Measurements from ENCODE around the gene UGT1A6. TPM values are rescaled to one million over a fixed set of nuclear protein-coding genes. Genes with fewer than 3 reads are reported as not detected.

The UGT1A6 gene
- total RNA-seq, 1 donor from 2014 or later = 1.9 TPM

DNA sequence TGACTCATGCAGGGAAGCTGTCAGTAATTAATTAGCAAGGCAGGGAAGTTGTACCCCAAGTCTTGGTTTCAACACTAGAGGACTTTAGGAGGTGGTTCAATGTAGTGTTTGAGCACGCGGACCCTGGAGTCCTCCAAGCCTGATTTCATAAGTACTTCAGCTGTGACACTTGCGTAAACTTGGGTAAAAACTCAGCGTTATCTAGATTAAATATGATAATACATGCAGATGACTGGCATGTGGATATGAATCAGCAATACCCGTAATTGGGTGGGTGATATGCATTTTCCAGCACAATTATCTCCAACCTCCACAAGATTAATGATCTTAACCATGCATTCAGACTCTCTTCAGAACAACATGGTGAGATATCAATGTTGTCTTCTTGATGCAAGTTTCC, 5.8 kb upstream of the UGT1A6 start:
- Mint-ChIP-seq H3K36me3 (no peaks in the 10 kb centered on the region), H3K4me3 (no peak overlapping the region), H3K27me3 (peaks cover 8% of the 10 kb centered on the region), H3K4me1 (ENCODE audit: unreplicated experiment) (no peaks in the 10 kb centered on the region), H3K27ac (no peak overlapping the region), H3K9me3 (no peaks in the 10 kb centered on the region)
- TF ChIP-seq, protein P1, sequence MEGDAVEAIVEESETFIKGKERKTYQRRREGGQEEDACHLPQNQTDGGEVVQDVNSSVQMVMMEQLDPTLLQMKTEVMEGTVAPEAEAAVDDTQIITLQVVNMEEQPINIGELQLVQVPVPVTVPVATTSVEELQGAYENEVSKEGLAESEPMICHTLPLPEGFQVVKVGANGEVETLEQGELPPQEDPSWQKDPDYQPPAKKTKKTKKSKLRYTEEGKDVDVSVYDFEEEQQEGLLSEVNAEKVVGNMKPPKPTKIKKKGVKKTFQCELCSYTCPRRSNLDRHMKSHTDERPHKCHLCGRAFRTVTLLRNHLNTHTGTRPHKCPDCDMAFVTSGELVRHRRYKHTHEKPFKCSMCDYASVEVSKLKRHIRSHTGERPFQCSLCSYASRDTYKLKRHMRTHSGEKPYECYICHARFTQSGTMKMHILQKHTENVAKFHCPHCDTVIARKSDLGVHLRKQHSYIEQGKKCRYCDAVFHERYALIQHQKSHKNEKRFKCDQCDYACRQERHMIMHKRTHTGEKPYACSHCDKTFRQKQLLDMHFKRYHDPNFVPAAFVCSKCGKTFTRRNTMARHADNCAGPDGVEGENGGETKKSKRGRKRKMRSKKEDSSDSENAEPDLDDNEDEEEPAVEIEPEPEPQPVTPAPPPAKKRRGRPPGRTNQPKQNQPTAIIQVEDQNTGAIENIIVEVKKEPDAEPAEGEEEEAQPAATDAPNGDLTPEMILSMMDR (conservative IDR thresholded peaks at IDR 0.05) = no peak
- no peak for DNase-seq (ENCODE audit: extremely low spot score, unreplicated experiment)

DNA sequence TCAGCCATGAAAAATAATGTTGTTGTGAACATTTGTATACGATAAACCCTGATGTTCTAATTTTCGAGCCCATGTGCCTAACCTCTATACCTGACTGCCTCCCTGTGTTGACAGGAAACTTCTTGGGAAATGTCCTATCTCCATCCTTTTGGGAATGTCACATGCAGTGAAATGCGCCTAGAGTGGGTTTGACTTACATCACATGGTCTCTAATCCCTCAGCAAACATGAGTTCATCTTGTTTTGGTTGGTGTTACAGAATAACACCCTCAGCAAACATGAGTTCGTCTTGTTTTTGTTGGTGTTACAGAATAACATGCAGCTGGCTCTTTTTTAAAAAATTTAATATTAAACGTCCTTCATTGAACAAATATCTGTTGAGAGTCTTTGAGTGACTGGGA, 4.3 kb upstream of the UGT1A6 start:
- Mint-ChIP-seq H3K27me3 (peaks cover 7% of the 10 kb centered on the region), H3K4me3 (no peak overlapping the region), H3K9me3 (no peaks in the 10 kb centered on the region), H3K36me3 (no peaks in the 10 kb centered on the region), H3K4me1 (ENCODE audit: unreplicated experiment) (no peaks in the 10 kb centered on the region), H3K27ac (no peak overlapping the region)
- TF ChIP-seq, protein P1 (conservative IDR thresholded peaks at IDR 0.05) = no peak
- DNase-seq (ENCODE audit: extremely low spot score, unreplicated experiment) = no peak

DNA sequence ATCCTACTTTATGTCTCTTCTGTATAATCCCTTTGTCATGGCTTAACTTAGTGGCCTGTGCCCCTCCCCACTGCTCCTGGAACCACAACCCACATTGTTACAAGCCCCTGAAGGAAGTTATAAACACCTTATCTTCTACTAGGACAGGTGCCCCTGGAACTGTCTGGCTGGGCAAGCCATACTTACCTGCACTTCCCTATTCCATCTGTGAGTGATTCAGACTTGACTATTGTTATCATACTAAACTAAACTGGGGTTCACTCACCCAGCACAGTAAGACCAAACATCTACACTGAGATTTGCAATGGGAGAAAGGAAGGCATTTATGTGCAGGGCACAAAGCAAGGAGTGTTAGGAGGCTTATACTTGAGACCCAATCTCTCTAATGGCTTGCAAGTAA, 3.7 kb upstream of the UGT1A6 start:
- Mint-ChIP-seq H3K27me3 (peaks cover 7% of the 10 kb centered on the region), H3K36me3 (no peaks in the 10 kb centered on the region), H3K4me3 (no peak overlapping the region), H3K9me3 (no peaks in the 10 kb centered on the region), H3K27ac (no peak overlapping the region), H3K4me1 (ENCODE audit: unreplicated experiment) (no peaks in the 10 kb centered on the region)
- no peak for DNase-seq (ENCODE audit: extremely low spot score, unreplicated experiment)
- TF ChIP-seq, protein P1 (conservative IDR thresholded peaks at IDR 0.05) = no peak

DNA sequence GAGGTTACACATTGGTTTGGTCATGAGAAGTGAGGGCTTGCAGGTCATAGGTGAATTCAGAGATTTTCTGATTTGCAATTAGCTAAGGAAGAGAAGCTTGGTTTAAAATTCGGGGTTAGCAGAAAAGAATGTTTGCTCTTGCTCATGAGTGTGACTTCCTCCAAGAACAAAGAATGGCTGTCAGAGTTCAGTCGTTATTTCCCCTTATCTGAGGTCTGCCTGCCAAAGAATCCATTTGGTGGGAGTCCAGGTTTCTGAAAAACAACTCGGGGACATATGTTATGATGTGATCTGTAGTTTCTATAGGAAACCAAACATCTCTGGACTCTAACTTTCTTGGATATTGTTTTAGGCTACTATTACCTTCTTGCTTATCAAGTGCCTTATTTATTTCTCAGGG, 3.2 kb upstream of the UGT1A6 start:
- H3K36me3 Mint-ChIP-seq = no peaks in the 10 kb centered on the region
- H3K4me1 Mint-ChIP-seq (ENCODE audit: unreplicated experiment) = no peaks in the 10 kb centered on the region
- H3K27me3 Mint-ChIP-seq = peaks cover 7% of the 10 kb centered on the region
- TF ChIP-seq, protein P1 (conservative IDR thresholded peaks at IDR 0.05) = no peak
- H3K27ac Mint-ChIP-seq = no peak overlapping the region
- no peak for DNase-seq (ENCODE audit: extremely low spot score, unreplicated experiment)
- no peak overlapping the region for H3K4me3 Mint-ChIP-seq
- H3K9me3 Mint-ChIP-seq = no peaks in the 10 kb centered on the region

DNA sequence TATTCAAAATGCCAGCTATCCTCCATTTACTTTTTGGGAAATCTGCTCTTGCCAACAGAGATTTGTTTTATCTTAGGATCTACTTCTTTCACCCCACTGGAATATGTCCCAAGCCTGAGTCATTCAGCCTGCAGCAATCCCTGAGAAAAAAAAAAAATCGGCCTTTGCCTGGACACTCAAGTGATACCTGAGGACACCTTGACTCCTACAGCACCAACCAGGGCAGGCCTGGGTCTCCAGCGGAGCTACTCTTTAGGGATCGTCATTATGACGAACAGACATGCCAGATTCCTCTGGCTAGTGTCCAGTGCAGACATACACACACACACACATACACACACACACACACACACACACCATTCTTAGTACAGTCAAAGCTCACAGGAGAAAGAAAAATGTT, 2.2 kb upstream of the UGT1A6 start:
- Mint-ChIP-seq H3K4me1 (ENCODE audit: unreplicated experiment) (no peaks in the 10 kb centered on the region), H3K36me3 (no peaks in the 10 kb centered on the region), H3K4me3 (no peak overlapping the region), H3K27ac (no peak overlapping the region), H3K27me3 (peaks cover 7% of the 10 kb centered on the region), H3K9me3 (no peaks in the 10 kb centered on the region)
- no peak for DNase-seq (ENCODE audit: extremely low spot score, unreplicated experiment)
- TF ChIP-seq, protein P1 (conservative IDR thresholded peaks at IDR 0.05) = no peak
